Measurements from ENCODE around the gene SH2D3A. TPM values are rescaled to one million over a fixed set of nuclear protein-coding genes. Genes with fewer than 3 reads are reported as not detected.
A peak's percentile ranks its signal among the peaks of the same experiment; 100 is the strongest.

The SH2D3A gene
- total RNA-seq, 1 experiment from 2014 or later: 76.7 TPM

DNA sequence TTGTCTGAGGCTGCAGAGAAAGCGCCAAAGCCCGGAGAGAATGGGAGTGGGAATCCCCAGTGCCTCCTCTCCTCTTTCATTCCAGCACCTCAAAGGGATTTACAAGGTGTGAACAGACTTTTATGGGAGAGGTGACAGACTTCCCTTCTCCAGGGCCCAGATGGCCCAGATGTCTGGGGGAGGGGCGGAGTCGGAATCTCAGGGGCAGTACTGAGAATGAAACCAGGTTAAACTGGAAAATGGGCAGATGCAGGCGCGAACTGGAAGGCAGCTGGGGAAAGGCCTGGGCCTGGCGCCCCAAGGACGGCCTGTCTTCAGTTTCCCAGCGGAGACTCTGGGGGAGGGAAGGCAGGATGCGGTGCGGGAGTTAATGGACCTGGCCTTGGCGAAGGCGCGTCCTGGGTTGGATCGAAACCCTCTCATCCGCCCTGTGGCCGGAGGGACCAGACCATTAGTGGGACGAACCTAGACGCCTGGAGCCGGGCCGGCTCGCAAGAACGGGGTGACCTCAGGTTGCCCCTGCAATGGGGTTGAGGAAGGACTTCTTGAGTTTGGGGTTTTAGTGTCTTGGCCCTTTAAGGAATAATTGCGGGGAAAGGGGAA, 28.3 kb downstream of the SH2D3A start:
- Mint-ChIP-seq H3K4me1 (ENCODE audit: insufficient read depth, unreplicated experiment) (peaks cover 31% of the 10 kb centered on the region), H3K36me3 (ENCODE audit: insufficient read depth, unreplicated experiment) (peaks cover 42% of the 10 kb centered on the region), H3K9me3 (ENCODE audit: unreplicated experiment) (no peaks in the 10 kb centered on the region), H3K4me3 (ENCODE audit: unreplicated experiment) (peak overlapping the region; percentile 88), H3K27ac (ENCODE audit: low read depth, unreplicated experiment) (peak overlapping the region; percentile 83), H3K27me3 (ENCODE audit: insufficient read depth, unreplicated experiment) (no peaks in the 10 kb centered on the region)
- ChIA-PET CTCF (interaction anchor here (0.7 to 6.8 kb wide), 7 partner anchors 16 to 130 kb away, joined by 3 to 102 read pairs (median 3); no protein-coding TSS in a partner anchor), POLR2A (interaction anchor here (1.2 to 10.5 kb wide), 7 partner anchors 9 to 330 kb away, joined by 6 to 189 read pairs (median 8); partner anchors contain the start of genes C3, SH2D3A, TNFSF9 and ZNF557)
- intact Hi-C loops (cut with micrococcal nuclease): loop anchor here (1.0 to 5.0 kb wide), 3 partner anchors 30 to 612 kb away; no protein-coding TSS in a partner anchor
- DNase-seq (ENCODE audit: unreplicated experiment): peak; percentile 54
- BruUV-seq (replicated peaks): no TSS peak
- TF ChIP-seq, protein P1, sequence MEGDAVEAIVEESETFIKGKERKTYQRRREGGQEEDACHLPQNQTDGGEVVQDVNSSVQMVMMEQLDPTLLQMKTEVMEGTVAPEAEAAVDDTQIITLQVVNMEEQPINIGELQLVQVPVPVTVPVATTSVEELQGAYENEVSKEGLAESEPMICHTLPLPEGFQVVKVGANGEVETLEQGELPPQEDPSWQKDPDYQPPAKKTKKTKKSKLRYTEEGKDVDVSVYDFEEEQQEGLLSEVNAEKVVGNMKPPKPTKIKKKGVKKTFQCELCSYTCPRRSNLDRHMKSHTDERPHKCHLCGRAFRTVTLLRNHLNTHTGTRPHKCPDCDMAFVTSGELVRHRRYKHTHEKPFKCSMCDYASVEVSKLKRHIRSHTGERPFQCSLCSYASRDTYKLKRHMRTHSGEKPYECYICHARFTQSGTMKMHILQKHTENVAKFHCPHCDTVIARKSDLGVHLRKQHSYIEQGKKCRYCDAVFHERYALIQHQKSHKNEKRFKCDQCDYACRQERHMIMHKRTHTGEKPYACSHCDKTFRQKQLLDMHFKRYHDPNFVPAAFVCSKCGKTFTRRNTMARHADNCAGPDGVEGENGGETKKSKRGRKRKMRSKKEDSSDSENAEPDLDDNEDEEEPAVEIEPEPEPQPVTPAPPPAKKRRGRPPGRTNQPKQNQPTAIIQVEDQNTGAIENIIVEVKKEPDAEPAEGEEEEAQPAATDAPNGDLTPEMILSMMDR (IDR thresholded peaks at IDR 0.05; ENCODE audit: unreplicated experiment): no peak

DNA sequence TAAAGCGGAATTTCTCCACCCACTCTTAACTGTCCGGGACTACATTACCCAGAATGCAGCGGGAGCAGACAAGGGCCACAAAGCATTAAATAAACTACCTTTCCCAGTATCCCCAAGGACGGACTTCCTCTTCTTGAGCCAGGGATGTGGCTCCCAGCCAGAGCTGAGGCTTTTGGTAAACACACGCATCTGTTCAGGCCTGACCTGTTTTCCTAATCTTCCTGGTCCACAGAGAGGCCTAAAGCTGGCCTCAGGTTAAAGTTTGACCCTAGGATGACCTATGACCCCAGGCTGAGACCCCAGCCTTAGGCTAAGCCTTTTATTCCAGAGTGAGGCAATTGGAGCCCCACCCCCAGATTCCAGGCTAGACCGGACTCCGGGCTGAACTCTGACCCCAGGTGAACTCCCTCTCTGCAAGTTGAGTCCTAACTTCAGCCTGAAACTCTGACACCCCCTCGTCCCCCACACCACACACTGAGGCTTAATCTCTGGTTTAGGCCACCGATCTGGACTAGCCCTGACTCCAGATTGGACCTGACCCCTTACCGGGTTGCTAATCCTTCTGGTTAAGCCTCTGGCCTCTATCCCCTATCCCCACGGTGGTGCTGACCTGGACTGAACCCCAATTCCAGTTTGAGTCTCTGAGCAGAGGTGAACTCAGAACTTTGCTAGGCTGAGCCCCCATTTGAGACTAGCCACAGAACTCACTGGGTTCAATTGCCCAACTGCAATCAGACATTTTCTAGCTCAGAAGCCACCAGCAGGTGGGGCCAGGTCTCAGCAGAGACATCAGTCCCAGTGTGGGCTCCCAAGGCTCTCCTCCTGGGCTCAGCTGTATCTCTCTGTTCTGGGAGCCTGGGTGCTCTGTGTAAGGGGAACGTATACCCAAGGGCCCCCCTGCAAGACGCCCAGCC, 29.1 kb downstream of the SH2D3A start:
- ChIA-PET POLR2A (interaction anchor here (0.5 to 10.5 kb wide), 20 partner anchors 8 to 642 kb away, joined by 3 to 189 read pairs (median 4); partner anchors contain the start of genes C3, SH2D3A, TNFSF9 and ZNF557), CTCF (interaction anchor here (0.5 to 6.8 kb wide), 13 partner anchors 16 to 175 kb away, joined by 3 to 102 read pairs (median 3); partner anchors contain the start of gene C3)
- no TSS peak for BruUV-seq (replicated peaks)
- Mint-ChIP-seq H3K27me3 (ENCODE audit: insufficient read depth, unreplicated experiment) (no peaks in the 10 kb centered on the region), H3K4me3 (ENCODE audit: unreplicated experiment) (peak overlapping the region; percentile 88), H3K27ac (ENCODE audit: low read depth, unreplicated experiment) (peak overlapping the region; percentile 83), H3K36me3 (ENCODE audit: insufficient read depth, unreplicated experiment) (peaks cover 41% of the 10 kb centered on the region), H3K9me3 (ENCODE audit: unreplicated experiment) (no peaks in the 10 kb centered on the region), H3K4me1 (ENCODE audit: insufficient read depth, unreplicated experiment) (peaks cover 27% of the 10 kb centered on the region)
- TF ChIP-seq, protein P1 (IDR thresholded peaks at IDR 0.05; ENCODE audit: unreplicated experiment): peak; percentile 65
- peak; percentile 94 for DNase-seq (ENCODE audit: unreplicated experiment)
- intact Hi-C loops (cut with micrococcal nuclease): loop anchor here (1.0 to 5.0 kb wide), 3 partner anchors 31 to 611 kb away; no protein-coding TSS in a partner anchor

DNA sequence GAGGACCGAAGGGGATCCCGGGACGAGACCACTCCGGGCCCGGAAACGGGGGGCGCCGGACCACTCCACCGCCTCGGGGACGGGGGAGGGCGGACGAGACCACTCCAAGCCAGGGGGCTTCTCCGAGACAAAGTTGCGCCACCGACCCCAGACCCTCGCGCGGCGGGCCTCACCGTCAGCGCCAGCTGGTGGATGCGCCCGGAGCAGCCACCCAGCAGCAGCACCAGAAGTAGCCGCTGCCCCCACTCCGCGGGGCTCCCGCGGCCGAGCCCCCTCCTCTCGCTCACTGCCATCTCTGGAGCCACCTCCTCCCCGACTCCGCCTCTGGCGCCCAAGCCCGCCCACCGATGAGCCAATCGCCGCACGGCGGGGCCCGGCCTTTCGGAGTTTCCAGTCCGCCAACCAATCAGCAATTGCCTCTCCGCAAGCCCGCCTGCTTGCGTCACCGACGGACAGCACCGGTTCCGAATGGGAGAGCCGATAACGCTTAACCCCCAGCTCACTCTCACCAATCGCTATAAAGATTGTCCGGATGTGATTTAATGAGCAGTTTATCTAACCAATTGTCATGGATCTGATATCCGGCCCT, 29.9 kb downstream of the SH2D3A start, which contains the start of gene GPR108:
Gene GPR108 (minus strand): TSS at position 297 of the 589 bp plus-strand sequence. CDS start 4 bp downstream, at position 293.
- Mint-ChIP-seq H3K27me3 (ENCODE audit: insufficient read depth, unreplicated experiment) (no peaks in the 10 kb centered on the region), H3K4me3 (ENCODE audit: unreplicated experiment) (peak within 1 kb of the TSS; percentile 88), H3K9me3 (ENCODE audit: unreplicated experiment) (no peaks in the 10 kb centered on the region), H3K27ac (ENCODE audit: low read depth, unreplicated experiment) (peak within 1 kb of the TSS; percentile 83), H3K36me3 (ENCODE audit: insufficient read depth, unreplicated experiment) (peaks cover 37% of the 10 kb centered on the region), H3K4me1 (ENCODE audit: insufficient read depth, unreplicated experiment) (peaks cover 27% of the 10 kb centered on the region)
- ChIA-PET POLR2A (interaction anchor here (0.7 to 10.5 kb wide), 20 partner anchors 8 to 612 kb away, joined by 3 to 189 read pairs (median 4); partner anchors contain the start of genes C3, SH2D3A, TNFSF9 and ZNF557), CTCF (interaction anchor here (0.5 to 6.8 kb wide), 13 partner anchors 9 to 221 kb away, joined by 3 to 102 read pairs (median 4); partner anchors contain the start of gene C3)
- no TSS peak for BruUV-seq (replicated peaks)
- TF ChIP-seq, protein P1 (IDR thresholded peaks at IDR 0.05; ENCODE audit: unreplicated experiment): no peak
- DNase-seq (ENCODE audit: unreplicated experiment): peak; percentile 100
- intact Hi-C loops (cut with micrococcal nuclease): loop anchor here (5.0 kb wide), 1 partner anchor 610 kb away; no protein-coding TSS in a partner anchor
